Measurements from ENCODE around the gene PROC. TPM values are rescaled to one million over a fixed set of nuclear protein-coding genes. Genes with fewer than 3 reads are reported as not detected.

Gene PROC
- total and polyA plus RNA-seq, 2 of the 4 experiments (the other 2 are of a cell fraction) = 0.07 TPM; not detected in 1

GRCh38 chr2:127421116-127421800 is 3.0 kb downstream of the PROC start:
- H4K8ac ChIP-seq (ENCODE audit: low read depth in 2 of 2, low read length in 2 of 2) = no peak overlapping the region
- H2BK15ac ChIP-seq (ENCODE audit: low read depth, low read length) = no peak overlapping the region
- 78% methylated on average over 3 of the region's 15 CpGs; no CpG with 5 or more reads in 1 of the 2 experiments for WGBS, 2 experiments (ENCODE audit: extremely low coverage in 2 of 2, insufficient read length in 1 of 2)
- no peaks in the 10 kb centered on the region for H3K36me3 ChIP-seq (ENCODE audit: control insufficient read depth, insufficient read depth, low read length)
- peaks cover 26% of the 10 kb centered on the region for H3K27me3 ChIP-seq (ENCODE audit: control insufficient read depth, insufficient read depth, low read length)
- no peak overlapping the region for H3K23ac ChIP-seq (ENCODE audit: low read depth, low read length)
- in situ Hi-C loops (cut with MboI; ENCODE audit: low sequenced_read_pairs) = no loop called here
- no peak overlapping the region for H3K4ac ChIP-seq (ENCODE audit: low read depth, low read length)
- no peaks in the 10 kb centered on the region for H3K79me1 ChIP-seq (ENCODE audit: low read depth in 1 of 2, low read length in 2 of 2)
- no peak overlapping the region for H3K4me2 ChIP-seq (ENCODE audit: low read depth, low read length)
- no peak overlapping the region for H2BK20ac ChIP-seq (ENCODE audit: low read depth, low read length)
- TF ChIP-seq ELK1 (IDR thresholded peaks at IDR 0.05; ENCODE audit: borderline replicate concordance, low read depth, low read length) (no peak), CTCF (conservative IDR thresholded peaks at IDR 0.05; ENCODE audit: low read depth, low read length) (no peak), RAD21 (IDR thresholded peaks at IDR 0.05; ENCODE audit: low read length) (no peak), MAFK (IDR thresholded peaks at IDR 0.05; ENCODE audit: low read depth, low read length) (no peak), NFE2L2 (IDR thresholded peaks at IDR 0.05; ENCODE audit: low read depth, low read length) (no peak), FOS (IDR thresholded peaks at IDR 0.05; ENCODE audit: low read depth, low read length) (no peak), POLR2A (IDR thresholded peaks at IDR 0.05; ENCODE audit: low read depth, low read length) (no peak), MXI1 (IDR thresholded peaks at IDR 0.05; ENCODE audit: borderline replicate concordance, low read depth, low read length) (no peak), MAZ (IDR thresholded peaks at IDR 0.05; ENCODE audit: borderline replicate concordance, low read depth, low read length) (no peak), CHD1 (IDR thresholded peaks at IDR 0.05; ENCODE audit: low read depth, low read length) (no peak), RFX5 (IDR thresholded peaks at IDR 0.05; ENCODE audit: low read depth, low read length) (no peak), USF2 (IDR thresholded peaks at IDR 0.05; ENCODE audit: low read depth, low read length) (no peak), BHLHE40 (IDR thresholded peaks at IDR 0.05; ENCODE audit: low read depth, low read length) (no peak), SMC3 (IDR thresholded peaks at IDR 0.05; ENCODE audit: low read depth, low read length) (no peak), CEBPB (IDR thresholded peaks at IDR 0.05; ENCODE audit: low read depth, low read length) (no peak), RCOR1 (IDR thresholded peaks at IDR 0.05; ENCODE audit: insufficient replicate concordance, low read length) (no peak)
- no peak for ATAC-seq (ENCODE audit: low read depth)
- H2AK5ac ChIP-seq (ENCODE audit: low read depth, low read length) = no peak overlapping the region
- H4K5ac ChIP-seq (ENCODE audit: low read depth, low read length) = no peak overlapping the region
- no peak overlapping the region for H2AFZ ChIP-seq (replicated peaks; ENCODE audit: low read length, poor library complexity)
- H3K4me3 ChIP-seq (ENCODE audit: insufficient read depth, low read depth, low read length) = no peak overlapping the region
- no peaks in the 10 kb centered on the region; the same call in 1 of the 2 replicates for H4K20me1 ChIP-seq (ENCODE audit: insufficient read depth, low read length)
- H3K56ac ChIP-seq (ENCODE audit: extremely low read depth, insufficient read depth, low read length) = no peak overlapping the region
- DNase-seq = no peak
- no peak overlapping the region for H3K27ac ChIP-seq (ENCODE audit: insufficient read depth, low read length)
- no peaks in the 10 kb centered on the region for H3K9me3 ChIP-seq (ENCODE audit: control insufficient read depth, insufficient read depth, low read length)
- ChIA-PET POLR2A (ENCODE audit: unreplicated experiment) (no interaction called here), CTCF (no interaction called here)
- no peak overlapping the region for H3K9ac ChIP-seq (ENCODE audit: low read depth, low read length)
- no peak overlapping the region for H2AK9ac ChIP-seq (replicated peaks; ENCODE audit: low read depth, low read length, poor library complexity)
- no TSS peak for BruUV-seq (replicated peaks)
- H3K4me1 ChIP-seq (ENCODE audit: control insufficient read depth, insufficient read depth, low read length) = peaks cover 2% of the 10 kb centered on the region; the same call in 1 of the 2 replicates
- H3K18ac ChIP-seq (ENCODE audit: low read depth, low read length) = no peak overlapping the region
- H2BK5ac ChIP-seq (ENCODE audit: low read depth, low read length, poor library complexity, severe bottlenecking) = no peak overlapping the region
- intact Hi-C loops (cut with micrococcal nuclease) = no loop called here
- no peak overlapping the region for H2BK120ac ChIP-seq (ENCODE audit: low read depth, low read length)
- H3K14ac ChIP-seq (replicated peaks; ENCODE audit: low read depth, low read length) = no peak overlapping the region
- no peaks in the 10 kb centered on the region for H3K9me1 ChIP-seq (ENCODE audit: insufficient read depth, low read length)
- no peak overlapping the region for H4K91ac ChIP-seq (ENCODE audit: insufficient read depth, low read depth, low read length)
- dilution Hi-C loops (cut with HindIII; ENCODE audit: low sequenced_read_pairs, unreplicated experiment) = no loop called here

All from IMR-90 (cell line).